ENCODE data around the gene NEDD4.

NEDD4 gene

GRCh38 chr15:55915221-55915620 lies 78.2 kb downstream of the NEDD4 start:
- no peak for DNase-seq (ENCODE audit: low read depth)
- TF ChIP-seq, protein P1, sequence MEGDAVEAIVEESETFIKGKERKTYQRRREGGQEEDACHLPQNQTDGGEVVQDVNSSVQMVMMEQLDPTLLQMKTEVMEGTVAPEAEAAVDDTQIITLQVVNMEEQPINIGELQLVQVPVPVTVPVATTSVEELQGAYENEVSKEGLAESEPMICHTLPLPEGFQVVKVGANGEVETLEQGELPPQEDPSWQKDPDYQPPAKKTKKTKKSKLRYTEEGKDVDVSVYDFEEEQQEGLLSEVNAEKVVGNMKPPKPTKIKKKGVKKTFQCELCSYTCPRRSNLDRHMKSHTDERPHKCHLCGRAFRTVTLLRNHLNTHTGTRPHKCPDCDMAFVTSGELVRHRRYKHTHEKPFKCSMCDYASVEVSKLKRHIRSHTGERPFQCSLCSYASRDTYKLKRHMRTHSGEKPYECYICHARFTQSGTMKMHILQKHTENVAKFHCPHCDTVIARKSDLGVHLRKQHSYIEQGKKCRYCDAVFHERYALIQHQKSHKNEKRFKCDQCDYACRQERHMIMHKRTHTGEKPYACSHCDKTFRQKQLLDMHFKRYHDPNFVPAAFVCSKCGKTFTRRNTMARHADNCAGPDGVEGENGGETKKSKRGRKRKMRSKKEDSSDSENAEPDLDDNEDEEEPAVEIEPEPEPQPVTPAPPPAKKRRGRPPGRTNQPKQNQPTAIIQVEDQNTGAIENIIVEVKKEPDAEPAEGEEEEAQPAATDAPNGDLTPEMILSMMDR (conservative IDR thresholded peaks at IDR 0.05; ENCODE audit: low read depth, low read length): no peak
- no peak overlapping the region for H3K4me3 ChIP-seq (ENCODE audit: low read length)

GRCh38 chr15:55914446-55914845 lies 79.0 kb downstream of the NEDD4 start:
- H3K4me3 ChIP-seq (ENCODE audit: low read length): no peak overlapping the region
- TF ChIP-seq, protein P1 (conservative IDR thresholded peaks at IDR 0.05; ENCODE audit: low read depth, low read length): no peak
- DNase-seq (ENCODE audit: low read depth): no peak

- TF ChIP-seq, protein P1 (conservative IDR thresholded peaks at IDR 0.05; ENCODE audit: low read depth, low read length): no peak
- H3K4me3 ChIP-seq (ENCODE audit: low read length): no peak overlapping the region
- DNase-seq (ENCODE audit: low read depth): no peak
Observed at GRCh38 chr15:55912982-55913381, 80.4 kb downstream of the NEDD4 start.

GRCh38 chr15:55909036-55909811 lies 84.2 kb downstream of the NEDD4 start:
- H3K4me3 ChIP-seq (ENCODE audit: low read length): no peak overlapping the region
- TF ChIP-seq, protein P1 (conservative IDR thresholded peaks at IDR 0.05; ENCODE audit: low read depth, low read length): no peak
- no peak for DNase-seq (ENCODE audit: low read depth)

DNA sequence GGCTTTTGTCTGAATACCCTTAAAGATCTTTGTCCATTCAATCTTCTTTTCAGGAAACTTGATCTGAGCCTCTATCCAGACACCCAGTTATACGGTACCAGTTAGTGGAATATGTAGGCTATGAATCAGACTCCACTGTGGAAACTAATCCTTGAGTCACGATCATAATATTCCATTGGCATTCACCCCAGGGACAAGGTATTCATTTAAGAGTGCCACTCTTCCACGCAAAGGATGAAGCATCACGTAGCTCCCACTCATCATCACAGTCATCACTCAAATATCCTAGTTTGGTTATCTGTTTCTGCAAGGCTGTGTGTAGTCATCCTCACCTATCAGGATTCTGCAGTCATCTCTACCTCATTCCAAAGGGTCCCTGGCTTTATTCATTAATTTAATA lies 85.6 kb downstream of the NEDD4 start:
- TF ChIP-seq, protein P1 (conservative IDR thresholded peaks at IDR 0.05; ENCODE audit: low read depth, low read length): no peak
- H3K4me3 ChIP-seq (ENCODE audit: low read length): no peak overlapping the region
- peak; percentile 94 for DNase-seq (ENCODE audit: low read depth)

- H3K4me3 ChIP-seq (ENCODE audit: low read length): no peak overlapping the region
- DNase-seq (ENCODE audit: low read depth): no peak
- TF ChIP-seq, protein P1 (conservative IDR thresholded peaks at IDR 0.05; ENCODE audit: low read depth, low read length): no peak
Observed at GRCh38 chr15:55902981-55903380, 90.4 kb downstream of the NEDD4 start.

- TF ChIP-seq, protein P1 (conservative IDR thresholded peaks at IDR 0.05; ENCODE audit: low read depth, low read length): no peak
- DNase-seq (ENCODE audit: low read depth): no peak
Observed at GRCh38 chr15:55900019-55900418, 93.4 kb downstream of the NEDD4 start.

More at GRCh38 chr15:55900019-55900418, 93.4 kb downstream of the NEDD4 start:
- H3K4me3 ChIP-seq (ENCODE audit: low read length): no peak overlapping the region

Data from retinal pigment epithelial cell (primary cell).